Measurements from ENCODE around the gene BNIP2.
"Not testable (repeated sequence)": the region's sequence is repeated elsewhere in the genome, so short reads cannot be mapped to it uniquely, and the experiment has no call there.

The BNIP2 gene, protein sequence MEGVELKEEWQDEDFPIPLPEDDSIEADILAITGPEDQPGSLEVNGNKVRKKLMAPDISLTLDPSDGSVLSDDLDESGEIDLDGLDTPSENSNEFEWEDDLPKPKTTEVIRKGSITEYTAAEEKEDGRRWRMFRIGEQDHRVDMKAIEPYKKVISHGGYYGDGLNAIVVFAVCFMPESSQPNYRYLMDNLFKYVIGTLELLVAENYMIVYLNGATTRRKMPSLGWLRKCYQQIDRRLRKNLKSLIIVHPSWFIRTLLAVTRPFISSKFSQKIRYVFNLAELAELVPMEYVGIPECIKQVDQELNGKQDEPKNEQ

DNA sequence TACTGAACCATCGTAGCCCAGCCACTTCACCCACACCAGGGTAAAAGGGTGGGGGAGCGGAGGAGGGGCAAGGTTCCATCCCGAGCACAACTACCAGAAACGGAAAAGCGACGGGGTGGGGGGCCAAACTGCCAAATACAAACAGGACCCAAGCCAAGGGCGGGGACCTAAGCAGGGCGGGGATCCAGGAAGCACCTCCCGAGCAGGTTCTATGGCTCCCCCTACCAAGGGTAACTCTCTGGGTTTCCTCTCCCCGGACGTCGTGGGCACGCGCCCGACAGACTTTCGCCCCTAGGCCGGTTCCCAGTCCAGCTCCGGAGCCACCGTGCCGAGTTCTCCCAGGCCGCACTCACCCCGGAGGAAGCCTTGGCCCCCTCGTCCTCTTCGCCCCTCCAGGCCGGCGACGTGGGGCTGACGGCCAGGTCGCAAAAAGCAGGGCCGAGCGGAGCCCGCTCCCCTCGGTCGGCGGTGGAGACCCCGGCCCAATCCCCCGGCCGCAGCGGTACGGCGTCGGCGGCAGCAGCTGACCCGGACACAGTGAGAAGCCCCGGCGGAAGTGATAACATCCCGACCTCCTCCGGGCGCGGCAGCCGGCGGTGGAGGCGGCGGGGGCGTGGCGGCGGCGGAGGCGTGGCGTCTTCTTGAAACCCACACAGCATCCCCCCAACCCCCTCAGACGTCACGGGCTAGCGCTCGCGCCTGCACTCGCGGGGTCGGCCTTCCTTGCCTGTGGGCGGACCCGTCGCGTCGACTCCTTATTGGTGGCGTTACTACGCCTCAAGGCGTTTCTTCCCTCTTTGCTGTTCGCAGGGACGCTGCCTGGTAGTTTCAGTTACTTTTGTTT lies at the start of gene BNIP2:
TSS of gene BNIP2 (minus strand) at position 539 of the 844 bp plus-strand sequence. CDS start 6,863 bp downstream, outside the sequence.
- DNase-seq, result peak; percentile 95 to 98

- no peak for DNase-seq
Measured at GRCh38 chr15:59738676-59739075, 49.6 kb upstream of the BNIP2 start.

- DNase-seq, result no peak
Measured at GRCh38 chr15:59736181-59736580, 47.1 kb upstream of the BNIP2 start.

- DNase-seq, result no peak
Measured at GRCh38 chr15:59725151-59725486, 36.0 kb upstream of the BNIP2 start.

GRCh38 chr15:59723687-59724346 lies 34.7 kb upstream of the BNIP2 start:
- no peak for DNase-seq

DNA sequence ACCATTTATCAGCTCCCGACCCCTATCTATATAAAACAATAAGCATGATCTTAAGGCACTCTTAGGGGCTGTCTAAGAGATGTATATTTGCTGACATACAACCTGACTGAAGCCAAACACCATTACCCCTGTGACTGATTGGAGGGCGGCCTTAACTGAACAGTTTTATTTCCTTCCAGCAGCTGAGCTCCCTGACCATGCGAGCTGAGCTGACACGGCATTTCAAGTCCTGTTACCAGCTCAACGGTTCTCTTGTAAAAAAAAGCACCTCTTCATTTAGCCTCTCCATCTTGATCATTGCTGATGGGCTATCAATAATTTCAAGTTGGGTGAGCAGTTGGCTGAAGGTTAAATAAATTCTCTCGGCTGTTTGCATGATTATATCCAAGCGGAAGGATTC lies 33.4 kb upstream of the BNIP2 start:
- DNase-seq, result no peak

DNA sequence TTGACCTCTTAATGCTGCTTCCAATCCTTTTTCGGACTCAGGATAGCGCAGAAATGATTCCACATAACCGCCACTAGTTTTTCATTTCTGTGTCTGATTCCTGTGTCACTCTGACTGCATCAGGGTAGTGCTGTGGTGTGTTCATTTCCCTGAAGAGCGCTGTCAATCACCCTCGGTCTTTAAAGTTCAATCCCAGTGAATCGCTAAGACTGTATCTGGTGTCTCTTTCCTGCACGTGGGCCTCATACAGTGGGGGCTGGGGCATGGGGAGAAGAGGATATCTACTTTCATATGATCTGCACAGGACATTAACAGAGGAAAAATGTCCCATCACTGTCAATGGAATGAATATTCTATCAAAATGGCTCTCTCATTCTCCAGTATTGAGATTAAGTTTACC lies 32.9 kb upstream of the BNIP2 start:
- DNase-seq, result no peak

DNA sequence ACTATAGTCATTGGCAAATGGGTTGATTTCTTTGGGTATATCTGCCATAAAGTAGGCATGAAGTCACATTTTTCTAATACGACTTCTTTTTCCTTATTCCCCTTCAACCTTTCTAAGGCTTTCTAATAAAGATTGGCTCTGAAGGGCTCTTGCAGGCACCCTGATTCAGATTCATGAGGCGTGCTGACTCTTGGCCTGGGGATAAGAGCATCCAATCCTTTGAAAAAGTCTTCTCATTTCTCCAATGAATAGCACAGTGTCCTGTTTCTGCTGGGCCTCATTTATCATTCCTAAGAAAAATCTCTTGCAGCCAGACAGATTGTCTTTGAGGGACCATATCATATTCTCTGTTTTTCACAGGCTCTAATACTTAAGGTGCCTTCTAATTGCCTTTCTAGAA lies 32.3 kb upstream of the BNIP2 start:
- DNase-seq, result no peak

- no peak for DNase-seq
Measured at GRCh38 chr15:59713177-59713576, 24.1 kb upstream of the BNIP2 start.

DNA sequence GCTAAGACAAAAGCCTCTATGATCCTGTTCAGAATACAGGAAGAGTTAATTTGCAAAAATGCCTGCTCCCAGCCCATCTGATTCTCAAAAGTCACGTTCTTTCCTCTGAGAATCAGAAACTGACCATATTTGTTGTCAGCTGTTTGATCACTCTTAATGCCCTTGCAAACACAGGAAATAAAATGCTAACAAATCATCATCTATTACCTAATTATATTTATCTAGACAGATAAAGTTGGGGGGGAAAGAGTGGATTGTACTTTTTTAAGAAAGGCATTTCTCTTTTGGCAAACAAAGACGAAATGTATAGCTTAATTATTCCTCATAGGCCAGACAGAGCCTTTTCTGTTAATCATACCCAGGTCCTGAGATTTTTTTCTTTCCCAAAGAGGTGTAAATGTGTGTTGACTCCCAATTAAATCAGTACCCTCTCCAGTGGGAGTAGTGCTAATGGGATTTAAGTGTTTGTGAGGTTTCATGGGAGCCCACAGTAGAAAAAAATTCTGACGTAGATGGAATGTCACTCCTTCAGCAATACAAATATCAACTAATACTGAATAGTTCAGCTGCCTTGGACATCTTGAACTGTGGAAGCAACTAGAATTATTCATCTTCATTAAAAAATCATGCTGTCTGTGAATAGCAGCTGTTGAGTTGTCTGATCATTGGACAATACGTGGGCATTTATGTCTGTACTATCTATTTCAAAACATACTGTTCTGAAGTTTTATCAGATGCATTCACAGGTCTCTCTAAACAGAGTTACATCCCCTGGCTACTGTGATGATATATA lies 22.5 kb upstream of the BNIP2 start:
- DNase-seq, result no peak

DNA sequence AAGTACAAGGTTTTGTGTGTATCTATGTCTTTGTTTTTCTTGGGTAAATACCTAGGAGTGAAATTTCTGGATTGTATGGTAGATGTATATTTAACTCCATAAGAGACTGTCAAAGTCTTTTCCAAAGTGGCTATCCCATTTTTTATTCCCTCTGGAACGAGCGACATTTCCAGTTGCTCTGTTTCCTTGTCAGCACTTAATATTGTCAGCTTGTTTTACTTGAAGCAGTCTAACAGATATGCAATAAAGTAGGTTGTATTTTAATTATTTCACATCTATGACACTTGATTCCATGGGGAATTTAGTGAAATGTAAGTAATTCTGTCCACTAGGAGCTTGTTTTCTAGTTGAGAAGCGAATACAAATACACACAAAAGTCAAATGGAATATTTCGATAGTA lies 18.5 kb upstream of the BNIP2 start:
- DNase-seq, result no peak

DNA sequence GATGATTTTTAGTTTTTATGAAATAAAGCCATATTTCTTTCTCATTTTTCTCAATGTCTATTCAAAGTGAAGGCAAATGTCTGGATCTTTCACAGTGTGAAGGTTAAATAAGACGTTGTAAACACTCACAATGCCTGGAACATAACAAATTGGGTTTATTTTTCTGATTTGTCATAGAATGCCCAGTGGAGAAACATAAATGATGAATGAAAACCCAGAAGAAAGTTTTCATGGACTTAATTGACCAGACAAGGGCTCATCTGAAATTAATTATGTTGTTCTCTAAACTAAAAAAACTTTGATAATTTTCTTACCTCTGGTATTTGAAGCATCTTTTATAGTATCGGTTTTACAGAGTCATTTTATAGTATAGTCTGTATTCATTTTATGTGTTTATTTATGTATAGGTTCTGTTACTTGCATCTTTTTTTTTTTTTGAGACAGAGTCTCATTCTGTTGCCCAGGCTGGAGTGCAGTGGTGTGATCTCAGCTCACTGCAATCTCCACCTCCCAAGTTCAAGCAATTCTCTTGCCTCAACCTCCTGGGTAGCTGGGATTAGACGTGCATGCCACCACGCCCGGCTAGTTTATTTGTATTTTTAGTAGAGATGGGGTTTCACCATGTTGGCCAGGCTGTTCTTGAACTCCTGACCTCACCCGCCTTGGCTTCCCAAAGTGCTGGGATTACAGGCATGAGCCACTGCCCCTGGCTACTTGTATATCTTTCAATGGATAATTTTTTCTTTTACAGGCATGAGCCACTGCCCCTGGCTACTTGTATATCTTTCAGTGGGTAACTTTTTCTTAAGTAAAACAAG lies 15.1 kb upstream of the BNIP2 start:
- no peak for DNase-seq

DNA sequence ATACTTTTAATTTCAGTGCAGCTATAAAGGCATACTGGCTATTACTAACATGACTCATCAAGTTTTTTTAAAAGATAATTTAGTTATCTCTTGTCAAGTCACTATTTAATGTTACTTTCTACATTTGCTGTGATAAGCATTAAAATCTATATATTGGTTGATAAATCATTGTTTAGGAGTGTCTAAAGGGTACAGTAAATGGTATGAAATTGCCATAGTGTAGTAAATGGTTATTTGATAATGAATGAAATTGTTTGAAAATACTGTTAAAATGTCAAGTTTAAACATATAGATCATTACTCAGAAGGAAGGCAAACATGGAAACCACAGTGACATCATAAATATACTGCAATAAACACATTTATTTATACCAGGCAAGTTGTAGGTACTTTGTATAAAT lies 13.2 kb upstream of the BNIP2 start:
- DNase-seq, result no peak

GRCh38 chr15:59701880-59702279 lies 12.8 kb upstream of the BNIP2 start:
- DNase-seq, result no peak

DNA sequence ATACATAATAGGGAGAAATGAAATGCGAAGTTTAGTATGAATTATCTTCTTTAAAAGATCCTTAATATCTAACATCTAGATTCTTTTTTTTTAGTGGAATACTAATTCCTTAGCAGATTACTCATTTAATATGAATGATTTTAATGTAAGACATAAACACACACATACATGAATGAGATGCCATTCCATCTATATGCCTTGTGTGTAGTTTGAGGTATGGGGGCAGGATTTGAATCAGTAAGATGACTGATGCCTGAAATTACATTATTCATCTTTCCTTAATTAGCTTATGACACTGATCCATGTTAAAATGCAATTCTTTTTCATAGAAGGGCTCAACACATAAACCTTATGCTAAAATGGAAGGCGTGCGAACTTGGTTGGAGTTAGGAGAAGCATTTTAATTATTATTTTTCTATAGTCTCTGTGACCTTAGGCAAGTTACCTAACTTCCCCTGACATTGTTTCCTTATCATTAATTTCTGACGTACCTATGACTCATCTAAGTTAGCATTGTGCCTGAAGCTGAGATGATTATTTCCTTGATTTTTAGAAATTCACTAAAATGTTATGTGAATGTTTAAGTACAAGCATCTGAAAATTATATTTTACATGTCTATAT lies 10.8 kb upstream of the BNIP2 start:
- DNase-seq, result no peak

GRCh38 chr15:59698065-59698464 lies 8.9 kb upstream of the BNIP2 start:
- DNase-seq, result not testable (repeated sequence)

GRCh38 chr15:59696332-59696731 lies 7.2 kb upstream of the BNIP2 start:
- DNase-seq, result no peak

- no peak for DNase-seq
Measured at GRCh38 chr15:59694779-59695178, 5.7 kb upstream of the BNIP2 start.

DNA sequence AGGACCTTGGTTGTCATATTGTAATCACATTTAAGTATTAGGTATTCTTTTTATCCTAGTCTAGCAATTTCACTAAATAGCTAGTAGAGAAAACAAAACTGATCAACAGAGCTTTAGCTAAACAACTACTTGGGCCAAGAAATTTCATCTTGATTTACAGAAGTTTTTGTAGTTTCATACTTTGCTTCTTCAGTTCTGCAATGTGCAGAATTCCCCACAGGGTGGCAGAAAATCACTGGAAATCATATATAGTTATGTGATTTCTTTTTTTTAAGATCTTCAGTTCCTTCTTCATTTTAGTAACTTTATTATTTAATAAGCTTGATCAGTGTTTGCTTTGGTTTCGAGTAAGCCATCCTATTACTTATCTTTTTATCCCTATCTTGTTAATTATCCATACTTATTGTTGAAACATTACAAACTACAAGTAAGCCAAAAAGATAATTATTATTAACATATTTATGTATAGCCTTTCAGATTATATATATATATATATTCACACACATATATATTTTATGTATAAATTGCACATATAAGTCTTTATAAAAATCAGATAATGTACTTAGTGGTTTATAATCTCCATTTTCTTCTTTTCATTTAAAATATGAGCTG lies 2.2 kb upstream of the BNIP2 start:
- DNase-seq, result peak in 1 of 2 donors; percentile 50

GRCh38 chr15:59689626-59690236 lies 611 bp upstream of the BNIP2 start:
- DNase-seq, result peak; percentile 39 to 76

DNA sequence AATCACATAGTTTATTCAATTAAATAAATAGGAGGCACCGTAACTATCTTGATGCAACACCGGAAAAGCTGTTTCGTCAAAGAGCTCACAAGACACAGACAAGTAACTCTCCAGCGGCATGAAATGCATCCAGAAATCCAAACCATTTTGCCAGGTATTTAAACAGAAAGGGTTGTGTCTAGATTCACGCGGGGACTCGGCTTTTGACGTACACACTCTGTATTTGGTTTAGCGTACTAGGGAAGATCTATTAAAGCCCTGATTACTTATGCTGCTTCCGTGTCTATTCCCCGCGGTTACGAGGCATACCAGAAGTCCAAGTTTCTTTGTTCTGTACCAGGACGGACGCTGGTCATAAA lies 718 bp downstream of the BNIP2 start:
- no peak for DNase-seq
